ENCODE data around the gene PCP4.

- TF ChIP-seq EZH2 (IDR thresholded peaks at IDR 0.05; ENCODE audit: borderline replicate concordance, low read depth, low read length, severe bottlenecking) (no peak), CTCF (IDR thresholded peaks at IDR 0.05; ENCODE audit: borderline replicate concordance, extremely low read depth, low read length, poor library complexity, severe bottlenecking) (no peak)
Measured at GRCh38 chr21:39902986-39903385, 35.7 kb downstream of the PCP4 start.

Data from DND-41 (cell line).